Endothelial cell (in vitro differentiated cells): ENCODE measurements around the gene ZFP57. TPM values are rescaled to one million over a fixed set of nuclear protein-coding genes. Genes with fewer than 3 reads are reported as not detected.

Source experiments
- DNase-seq: peaks from one replicate; pipeline ENCODE4 v3.0.0; 2021; ENCODE audit warnings: low spot score
- H3K27ac Mint-ChIP-seq: one replicate; pipeline ENCODE4 v1.8.0; 2021; ENCODE audit warnings: mixed read lengths, inconsistent platforms; ENCODE audit not compliant: unreplicated experiment
- H3K27me3 Mint-ChIP-seq: one replicate; pipeline ENCODE4 v1.8.0; 2021; ENCODE audit warnings: mild to moderate bottlenecking, moderate library complexity, mixed read lengths, inconsistent platforms; ENCODE audit not compliant: unreplicated experiment
- H3K36me3 Mint-ChIP-seq: one replicate; pipeline ENCODE4 v1.8.0; 2021; ENCODE audit warnings: mild to moderate bottlenecking, low read depth, mixed read lengths, inconsistent platforms; ENCODE audit not compliant: unreplicated experiment
- H3K4me1 Mint-ChIP-seq: one replicate; pipeline ENCODE4 v1.8.0; 2021; ENCODE audit warnings: mild to moderate bottlenecking, mixed read lengths, inconsistent platforms; ENCODE audit not compliant: unreplicated experiment
- H3K4me3 Mint-ChIP-seq: one replicate; pipeline ENCODE4 v1.8.0; 2021; ENCODE audit warnings: mild to moderate bottlenecking, mixed read lengths, inconsistent platforms; ENCODE audit not compliant: unreplicated experiment
- H3K9me3 Mint-ChIP-seq: one replicate; pipeline ENCODE4 v1.8.0; 2021; ENCODE audit warnings: mixed read lengths, inconsistent platforms; ENCODE audit not compliant: unreplicated experiment
- CTCF ChIP-seq: fragments of 200-600 bp; sonication (generic); IDR thresholded peaks from one replicate; pipeline ENCODE4 v1.5.0; 2021; ENCODE audit warnings: antibody characterized with exemption; ENCODE audit not compliant: unreplicated experiment
- total RNA-seq: library from RNA; stranded (reverse); fragmentation: NEBNext Ultra II Directional; extraction: Animal tissue kit (Norgen Biotek cat#: 25700); gene quantifications from one replicate; pipeline ENCODE4 v1.2.1, GENCODE V29; 2021; ENCODE audit not compliant: unreplicated experiment

Gene ZFP57
- total RNA-seq, 1 donor from 2014 or later: 1.0 TPM

GRCh38 chr6:29656157-29656556 lies 24.8 kb downstream of the ZFP57 start:
- TF ChIP-seq CTCF: no peak
- Mint-ChIP-seq H3K36me3 (no peaks in the 10 kb centered on the region), H3K4me3 (no peak overlapping the region), H3K27ac (no peak overlapping the region), H3K27me3 (peaks cover 6% of the 10 kb centered on the region), H3K9me3 (no peaks in the 10 kb centered on the region), H3K4me1 (peaks cover 4% of the 10 kb centered on the region)
- DNase-seq: no peak

GRCh38 chr6:29655658-29656057 lies 25.3 kb downstream of the ZFP57 start:
- H3K36me3 Mint-ChIP-seq: no peaks in the 10 kb centered on the region
- DNase-seq: no peak
- H3K9me3 Mint-ChIP-seq: no peaks in the 10 kb centered on the region
- H3K27me3 Mint-ChIP-seq: peaks cover 2% of the 10 kb centered on the region
- no peaks in the 10 kb centered on the region for H3K4me1 Mint-ChIP-seq
- H3K4me3 Mint-ChIP-seq: no peak overlapping the region
- no peak for TF ChIP-seq CTCF
- H3K27ac Mint-ChIP-seq: no peak overlapping the region

- H3K4me3 Mint-ChIP-seq: no peak overlapping the region
- H3K27ac Mint-ChIP-seq: no peak overlapping the region
- no peaks in the 10 kb centered on the region for H3K36me3 Mint-ChIP-seq
- DNase-seq: peak; percentile 36
- no peaks in the 10 kb centered on the region for H3K9me3 Mint-ChIP-seq
- peak; percentile 87 for TF ChIP-seq CTCF
- peaks cover 3% of the 10 kb centered on the region for H3K27me3 Mint-ChIP-seq
- peaks cover 3% of the 10 kb centered on the region for H3K4me1 Mint-ChIP-seq
These were observed 27.4 kb downstream of the ZFP57 start for GRCh38 chr6:29653452-29654038.

- H3K27ac Mint-ChIP-seq: no peak overlapping the region
- no peak for TF ChIP-seq CTCF
- H3K27me3 Mint-ChIP-seq: peaks cover 3% of the 10 kb centered on the region
- H3K4me3 Mint-ChIP-seq: no peak overlapping the region
- DNase-seq: no peak
- no peaks in the 10 kb centered on the region for H3K36me3 Mint-ChIP-seq
- no peaks in the 10 kb centered on the region for H3K9me3 Mint-ChIP-seq
- H3K4me1 Mint-ChIP-seq: peaks cover 3% of the 10 kb centered on the region
These were observed 28.8 kb downstream of the ZFP57 start for GRCh38 chr6:29652198-29652584.

GRCh38 chr6:29651413-29652197 lies 29.3 kb downstream of the ZFP57 start:
- H3K27me3 Mint-ChIP-seq: peaks cover 3% of the 10 kb centered on the region

More at GRCh38 chr6:29651413-29652197, 29.3 kb downstream of the ZFP57 start:
- H3K9me3 Mint-ChIP-seq: no peaks in the 10 kb centered on the region
- peak; percentile 81 for TF ChIP-seq CTCF
- no peak overlapping the region for H3K4me3 Mint-ChIP-seq
- peaks cover 3% of the 10 kb centered on the region for H3K4me1 Mint-ChIP-seq
- no peak overlapping the region for H3K27ac Mint-ChIP-seq
- DNase-seq: no peak
- no peaks in the 10 kb centered on the region for H3K36me3 Mint-ChIP-seq
